HL-60 (cell line): Measurements from ENCODE around the gene CCDC85C.

Source experiments
- DNase-seq, 2 experiments: peaks; one replicate each; pipeline ENCODE4 v3.0.0-alpha.2; 2010 to 2020; ENCODE audit warnings: low read depth in 1 of 2, low spot score in 1 of 2
- H3K27ac ChIP-seq: fragments of 250-450 bp; sonication (Bioruptor Pico); replicated peaks from 2 replicates; pipeline ENCODE4 v1.5.1; 2020; ENCODE audit warnings: mild to moderate bottlenecking, moderate library complexity
- H3K27me3 ChIP-seq: fragments of 250-450 bp; sonication (Bioruptor Pico); 2 replicates; pipeline ENCODE4 v1.5.1; 2021; ENCODE audit warnings: mild to moderate bottlenecking, moderate library complexity; ENCODE audit not compliant: insufficient read depth, poor library complexity, severe bottlenecking
- H3K4me3 ChIP-seq: replicated peaks from 2 replicates; pipeline ENCODE4 v1.5.1; 2011; ENCODE audit warnings: mild to moderate bottlenecking, control low read depth, low read length; ENCODE audit not compliant: insufficient read depth
- CTCF ChIP-seq: IDR thresholded peaks from one replicate; pipeline ENCODE4 v1.5.1; 2011; ENCODE audit warnings: low read length, control low read depth, inconsistent platforms; ENCODE audit not compliant: insufficient read depth
- GABPA ChIP-seq: IDR thresholded peaks from 2 replicates; pipeline ENCODE4 v1.6.1; 2012; ENCODE audit warnings: low read depth
- POLR2AphosphoS5 ChIP-seq: IDR thresholded peaks from 2 replicates; pipeline ENCODE4 v1.6.1; 2012; ENCODE audit warnings: low read depth
- SPI1 ChIP-seq: IDR thresholded peaks from 2 replicates; pipeline ENCODE4 v1.6.1; 2012; ENCODE audit warnings: low read depth, mild to moderate bottlenecking, borderline replicate concordance
- TF ChIP-seq, protein P1 (sequence below): IDR thresholded peaks from 2 replicates; pipeline ENCODE4 v1.6.1; 2012; ENCODE audit warnings: low read depth; ENCODE audit not compliant: insufficient replicate concordance

The CCDC85C gene

DNA sequence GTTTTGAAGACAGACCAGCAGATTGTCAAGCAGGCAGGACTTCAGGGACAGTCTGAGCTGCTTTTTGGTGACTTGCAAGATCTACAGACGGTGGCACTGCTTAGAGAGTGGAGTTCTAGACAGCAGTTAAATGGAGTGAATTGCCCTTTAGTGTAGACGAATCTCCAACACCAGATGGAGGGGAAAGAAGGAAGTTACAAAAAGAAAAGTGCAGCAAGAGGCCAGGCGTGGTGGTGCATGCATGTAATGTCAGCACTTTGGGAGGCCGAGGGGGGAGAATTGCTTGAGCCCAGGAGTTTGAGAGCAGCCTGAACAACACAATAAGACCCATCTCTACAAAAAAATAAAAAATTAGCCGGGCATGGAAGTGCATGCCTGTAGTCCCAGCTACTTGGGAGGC is 32.5 kb upstream of the CCDC85C start:
- TF ChIP-seq SPI1 (no peak), CTCF (no peak)
- no peak overlapping the region for H3K4me3 ChIP-seq
- H3K27ac ChIP-seq, result no peak overlapping the region
- no peaks in the 10 kb centered on the region for H3K27me3 ChIP-seq
- peak in 1 of 2 experiments; percentile 10 for DNase-seq

GRCh38 chr14:99635116-99635515 is 31.1 kb upstream of the CCDC85C start:
- Histone ChIP-seq H3K4me3 (no peak overlapping the region), H3K27me3 (no peaks in the 10 kb centered on the region), H3K27ac (no peak overlapping the region)
- TF ChIP-seq GABPA (no peak), SPI1 (no peak), POLR2AphosphoS5 (no peak), CTCF (no peak)
- TF ChIP-seq, protein P1, sequence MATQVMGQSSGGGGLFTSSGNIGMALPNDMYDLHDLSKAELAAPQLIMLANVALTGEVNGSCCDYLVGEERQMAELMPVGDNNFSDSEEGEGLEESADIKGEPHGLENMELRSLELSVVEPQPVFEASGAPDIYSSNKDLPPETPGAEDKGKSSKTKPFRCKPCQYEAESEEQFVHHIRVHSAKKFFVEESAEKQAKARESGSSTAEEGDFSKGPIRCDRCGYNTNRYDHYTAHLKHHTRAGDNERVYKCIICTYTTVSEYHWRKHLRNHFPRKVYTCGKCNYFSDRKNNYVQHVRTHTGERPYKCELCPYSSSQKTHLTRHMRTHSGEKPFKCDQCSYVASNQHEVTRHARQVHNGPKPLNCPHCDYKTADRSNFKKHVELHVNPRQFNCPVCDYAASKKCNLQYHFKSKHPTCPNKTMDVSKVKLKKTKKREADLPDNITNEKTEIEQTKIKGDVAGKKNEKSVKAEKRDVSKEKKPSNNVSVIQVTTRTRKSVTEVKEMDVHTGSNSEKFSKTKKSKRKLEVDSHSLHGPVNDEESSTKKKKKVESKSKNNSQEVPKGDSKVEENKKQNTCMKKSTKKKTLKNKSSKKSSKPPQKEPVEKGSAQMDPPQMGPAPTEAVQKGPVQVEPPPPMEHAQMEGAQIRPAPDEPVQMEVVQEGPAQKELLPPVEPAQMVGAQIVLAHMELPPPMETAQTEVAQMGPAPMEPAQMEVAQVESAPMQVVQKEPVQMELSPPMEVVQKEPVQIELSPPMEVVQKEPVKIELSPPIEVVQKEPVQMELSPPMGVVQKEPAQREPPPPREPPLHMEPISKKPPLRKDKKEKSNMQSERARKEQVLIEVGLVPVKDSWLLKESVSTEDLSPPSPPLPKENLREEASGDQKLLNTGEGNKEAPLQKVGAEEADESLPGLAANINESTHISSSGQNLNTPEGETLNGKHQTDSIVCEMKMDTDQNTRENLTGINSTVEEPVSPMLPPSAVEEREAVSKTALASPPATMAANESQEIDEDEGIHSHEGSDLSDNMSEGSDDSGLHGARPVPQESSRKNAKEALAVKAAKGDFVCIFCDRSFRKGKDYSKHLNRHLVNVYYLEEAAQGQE, result no peak
- no peak for DNase-seq

DNA sequence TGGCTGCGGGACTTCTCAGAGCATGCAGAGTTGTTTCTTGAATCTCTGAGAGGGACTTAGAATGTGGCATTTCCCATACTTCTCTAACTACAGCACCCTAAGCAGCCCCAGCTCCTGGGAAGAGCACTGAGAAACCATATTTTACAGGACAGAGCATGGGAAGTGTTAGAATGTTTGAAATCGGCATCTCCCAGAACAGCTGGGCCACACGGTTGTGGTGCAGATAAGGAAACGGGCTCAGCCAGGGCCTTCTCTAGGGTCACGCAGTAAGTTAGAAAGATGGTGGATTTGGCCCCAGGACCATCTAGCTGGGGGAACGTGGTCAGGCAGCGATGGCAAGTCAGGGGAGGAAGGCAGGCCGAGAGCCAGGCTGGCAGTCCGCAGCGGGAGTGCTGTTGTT is 30.4 kb upstream of the CCDC85C start:
- TF ChIP-seq, protein P1, result no peak
- TF ChIP-seq POLR2AphosphoS5 (no peak), SPI1 (no peak), GABPA (no peak), CTCF (no peak)
- Histone ChIP-seq H3K27me3 (no peaks in the 10 kb centered on the region), H3K27ac (no peak overlapping the region), H3K4me3 (no peak overlapping the region)
- DNase-seq, result no peak

DNA sequence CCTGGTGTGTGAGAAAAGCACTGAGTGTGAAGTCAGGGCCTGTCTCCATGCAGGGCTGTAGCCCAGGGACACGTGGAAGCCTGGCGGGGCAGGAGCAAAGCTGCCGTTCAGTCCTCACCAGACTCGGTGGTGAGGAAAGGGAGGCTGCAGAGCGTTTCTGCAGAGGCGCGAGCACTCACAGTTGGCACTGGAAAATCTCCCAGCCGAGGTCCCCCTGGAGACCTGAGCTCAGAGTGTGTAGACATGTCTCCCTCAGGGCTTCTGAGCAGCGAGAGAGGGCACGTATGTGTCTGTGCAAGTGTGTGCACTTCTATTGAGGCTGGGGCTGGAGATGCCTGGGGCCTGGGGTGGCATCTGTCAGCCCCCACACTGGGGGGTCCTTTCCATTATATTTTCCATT is 29.9 kb upstream of the CCDC85C start:
- Histone ChIP-seq H3K27me3 (no peaks in the 10 kb centered on the region), H3K27ac (no peak overlapping the region), H3K4me3 (no peak overlapping the region)
- no peak for DNase-seq
- no peak for TF ChIP-seq SPI1
- TF ChIP-seq CTCF, result no peak
- TF ChIP-seq, protein P1, result no peak
- no peak for TF ChIP-seq GABPA
- TF ChIP-seq POLR2AphosphoS5, result no peak
